Nephron (organoid): ENCODE results near the gene CDCA4.

Source experiments
- H3K27ac Mint-ChIP-seq, 3 experiments: 2 replicates each; pipeline ENCODE4 v1.8.0; 2020; ENCODE audit warnings: mixed read lengths in 3 of 3, mild to moderate bottlenecking in 2 of 3, moderate library complexity in 1 of 3
- H3K27me3 Mint-ChIP-seq: 2 replicates; pipeline ENCODE4 v1.8.0; 2021; ENCODE audit warnings: low read depth, mild to moderate bottlenecking, moderate library complexity, mixed read lengths
- H3K36me3 Mint-ChIP-seq: 2 replicates; pipeline ENCODE4 v1.8.0; 2020; ENCODE audit warnings: low read depth, mixed read lengths
- H3K4me1 Mint-ChIP-seq: 2 replicates; pipeline ENCODE4 v1.8.0; 2020; ENCODE audit warnings: mixed read lengths
- H3K4me3 Mint-ChIP-seq, 3 experiments: 2 replicates each; pipeline ENCODE4 v1.8.0; 2020; ENCODE audit warnings: mild to moderate bottlenecking in 3 of 3, mixed read lengths in 3 of 3, moderate library complexity in 2 of 3
- H3K9me3 Mint-ChIP-seq: 2 replicates; pipeline ENCODE4 v1.8.0; 2020; ENCODE audit warnings: mixed read lengths
- TF ChIP-seq, protein P1 (sequence below), 3 experiments: fragments of 200-600 bp; sonication (generic); IDR thresholded peaks; one replicate each; pipeline ENCODE4 v1.5.0; 2021; ENCODE audit warnings: antibody characterized with exemption in 3 of 3; ENCODE audit not compliant: unreplicated experiment in 3 of 3

The CDCA4 gene

GRCh38 chr14:104972301-104973134, 48.4 kb downstream of the CDCA4 start:
- peaks cover 25% of the 10 kb centered on the region for H3K4me1 Mint-ChIP-seq
- no peak overlapping the region for H3K4me3 Mint-ChIP-seq
- H3K9me3 Mint-ChIP-seq, result no peaks in the 10 kb centered on the region
- peak overlapping the region in 1 of 3 experiments; percentile 23 for H3K27ac Mint-ChIP-seq
- no peaks in the 10 kb centered on the region for H3K36me3 Mint-ChIP-seq
- peaks cover 27% of the 10 kb centered on the region for H3K27me3 Mint-ChIP-seq
- TF ChIP-seq, protein P1, sequence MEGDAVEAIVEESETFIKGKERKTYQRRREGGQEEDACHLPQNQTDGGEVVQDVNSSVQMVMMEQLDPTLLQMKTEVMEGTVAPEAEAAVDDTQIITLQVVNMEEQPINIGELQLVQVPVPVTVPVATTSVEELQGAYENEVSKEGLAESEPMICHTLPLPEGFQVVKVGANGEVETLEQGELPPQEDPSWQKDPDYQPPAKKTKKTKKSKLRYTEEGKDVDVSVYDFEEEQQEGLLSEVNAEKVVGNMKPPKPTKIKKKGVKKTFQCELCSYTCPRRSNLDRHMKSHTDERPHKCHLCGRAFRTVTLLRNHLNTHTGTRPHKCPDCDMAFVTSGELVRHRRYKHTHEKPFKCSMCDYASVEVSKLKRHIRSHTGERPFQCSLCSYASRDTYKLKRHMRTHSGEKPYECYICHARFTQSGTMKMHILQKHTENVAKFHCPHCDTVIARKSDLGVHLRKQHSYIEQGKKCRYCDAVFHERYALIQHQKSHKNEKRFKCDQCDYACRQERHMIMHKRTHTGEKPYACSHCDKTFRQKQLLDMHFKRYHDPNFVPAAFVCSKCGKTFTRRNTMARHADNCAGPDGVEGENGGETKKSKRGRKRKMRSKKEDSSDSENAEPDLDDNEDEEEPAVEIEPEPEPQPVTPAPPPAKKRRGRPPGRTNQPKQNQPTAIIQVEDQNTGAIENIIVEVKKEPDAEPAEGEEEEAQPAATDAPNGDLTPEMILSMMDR (IDR thresholded peaks at IDR 0.05; ENCODE audit: unreplicated experiment in 3 of 3), result no peak

GRCh38 chr14:104971447-104972240, 49.2 kb downstream of the CDCA4 start:
- Mint-ChIP-seq H3K36me3 (no peaks in the 10 kb centered on the region), H3K9me3 (no peaks in the 10 kb centered on the region), H3K4me3 (no peak overlapping the region), H3K4me1 (peaks cover 25% of the 10 kb centered on the region), H3K27ac (peak overlapping the region in 2 of 3 experiments; percentile 23 to 44), H3K27me3 (peaks cover 22% of the 10 kb centered on the region)
- TF ChIP-seq, protein P1 (IDR thresholded peaks at IDR 0.05; ENCODE audit: unreplicated experiment in 3 of 3), result no peak

GRCh38 chr14:104970231-104971068, 50.4 kb downstream of the CDCA4 start:
- no peaks in the 10 kb centered on the region for H3K9me3 Mint-ChIP-seq
- H3K27ac Mint-ChIP-seq, result no peak overlapping the region
- H3K4me3 Mint-ChIP-seq, result no peak overlapping the region
- H3K4me1 Mint-ChIP-seq, result peaks cover 13% of the 10 kb centered on the region
- peaks cover 11% of the 10 kb centered on the region for H3K27me3 Mint-ChIP-seq
- no peaks in the 10 kb centered on the region for H3K36me3 Mint-ChIP-seq
- TF ChIP-seq, protein P1 (IDR thresholded peaks at IDR 0.05; ENCODE audit: unreplicated experiment in 3 of 3), result no peak

DNA sequence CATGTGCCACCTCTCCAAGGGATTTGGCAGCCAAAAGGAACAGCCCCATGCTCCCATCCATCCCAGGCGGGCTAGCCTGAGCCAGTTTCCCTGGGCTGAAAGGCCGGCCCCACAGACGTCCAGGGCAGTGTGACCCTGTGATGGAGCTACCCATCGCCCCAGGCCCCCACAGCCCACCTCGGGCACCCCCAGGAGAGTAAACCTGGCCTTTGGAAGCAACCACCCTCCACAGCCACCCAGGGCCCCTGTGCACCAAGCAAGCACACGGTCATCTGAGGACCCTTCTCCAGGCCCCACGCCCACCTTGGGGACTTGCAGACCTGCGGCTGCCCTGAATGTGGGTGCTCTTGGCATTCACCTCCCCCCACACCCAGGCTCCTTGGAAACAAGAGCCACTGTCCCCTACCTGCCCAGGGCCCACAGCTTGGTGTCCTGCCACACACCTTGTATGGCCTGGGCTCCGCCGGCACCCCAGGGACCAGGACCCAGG, 51.1 kb downstream of the CDCA4 start:
- H3K9me3 Mint-ChIP-seq, result no peaks in the 10 kb centered on the region
- peaks cover 11% of the 10 kb centered on the region for H3K27me3 Mint-ChIP-seq
- H3K4me1 Mint-ChIP-seq, result peaks cover 13% of the 10 kb centered on the region
- no peak overlapping the region for H3K4me3 Mint-ChIP-seq
- TF ChIP-seq, protein P1 (IDR thresholded peaks at IDR 0.05; ENCODE audit: unreplicated experiment in 3 of 3), result no peak
- H3K27ac Mint-ChIP-seq, result no peak overlapping the region
- no peaks in the 10 kb centered on the region for H3K36me3 Mint-ChIP-seq

GRCh38 chr14:104968541-104969401, 52.1 kb downstream of the CDCA4 start:
- H3K27me3 Mint-ChIP-seq, result peaks cover 6% of the 10 kb centered on the region
- H3K4me3 Mint-ChIP-seq, result peak overlapping the region; percentile 58 to 74 (median 68)
- peaks cover 7% of the 10 kb centered on the region for H3K4me1 Mint-ChIP-seq
- TF ChIP-seq, protein P1 (IDR thresholded peaks at IDR 0.05; ENCODE audit: unreplicated experiment in 3 of 3), result no peak
- no peaks in the 10 kb centered on the region for H3K36me3 Mint-ChIP-seq
- peak overlapping the region; percentile 23 to 87 (median 80) for H3K27ac Mint-ChIP-seq
- H3K9me3 Mint-ChIP-seq, result no peaks in the 10 kb centered on the region
